Fibroblast of the aortic adventitia (primary cell): ENCODE measurements around the gene ATP2C2. TPM values are rescaled to one million over a fixed set of nuclear protein-coding genes. Genes with fewer than 3 reads are reported as not detected.

Source experiments
- DNase-seq: peaks from one replicate; pipeline ENCODE4 v3.0.0-alpha.2; 2010; ENCODE audit warnings: low read depth
- H3K4me3 ChIP-seq: 2 replicates; pipeline ENCODE4 v1.5.1; 2011; ENCODE audit warnings: low read depth, mild to moderate bottlenecking, control low read depth, low read length, moderate library complexity
- CTCF ChIP-seq: IDR thresholded peaks from 2 replicates; pipeline ENCODE4 v1.5.1; 2011; ENCODE audit warnings: mild to moderate bottlenecking, low read length, control low read depth, inconsistent platforms; ENCODE audit not compliant: insufficient read depth
- total RNA-seq: library from RNA; depleted of rRNA; stranded (reverse); fragments of >200 nt; gene quantifications from 2 replicates; pipeline ENCODE4 v1.2.3, GENCODE V29; 2012; ENCODE audit warnings: low replicate concordance

Gene ATP2C2
- total RNA-seq, 1 donor, result not detected

- TF ChIP-seq CTCF, result no peak
- no peak overlapping the region for H3K4me3 ChIP-seq
- no peak for DNase-seq
These were observed 43.7 kb upstream of the ATP2C2 start for GRCh38 chr16:84324434-84325262.

- no peak overlapping the region for H3K4me3 ChIP-seq
- TF ChIP-seq CTCF, result no peak
- no peak for DNase-seq
These were observed 41.8 kb upstream of the ATP2C2 start for GRCh38 chr16:84326545-84326944.

GRCh38 chr16:84327926-84328505 lies 40.3 kb upstream of the ATP2C2 start:
- no peak for TF ChIP-seq CTCF
- no peak overlapping the region for H3K4me3 ChIP-seq
- DNase-seq, result no peak

GRCh38 chr16:84329016-84329415 lies 39.3 kb upstream of the ATP2C2 start:
- no peak overlapping the region for H3K4me3 ChIP-seq
- no peak for TF ChIP-seq CTCF
- no peak for DNase-seq

GRCh38 chr16:84329843-84330684 lies 38.3 kb upstream of the ATP2C2 start:
- no peak for TF ChIP-seq CTCF
- no peak for DNase-seq
- H3K4me3 ChIP-seq, result no peak overlapping the region

GRCh38 chr16:84330685-84331050 lies 37.7 kb upstream of the ATP2C2 start:
- no peak for TF ChIP-seq CTCF
- no peak for DNase-seq
- no peak overlapping the region for H3K4me3 ChIP-seq
